ENCODE data around the gene GARIN5A.

Gene GARIN5A

GRCh38 chr19:50486823-50487515, 10.3 kb upstream of the GARIN5A start:
- Mint-ChIP-seq H3K4me1 (ENCODE audit: low read depth) (peaks cover 58% of the 10 kb centered on the region), H3K36me3 (ENCODE audit: low read depth) (peaks cover 44% of the 10 kb centered on the region), H3K4me3 (peak overlapping the region; percentile 8), H3K27me3 (peaks cover 3% of the 10 kb centered on the region), H3K9me3 (peaks cover 14% of the 10 kb centered on the region), H3K27ac (peak overlapping the region; percentile 83)
- intact Hi-C loops (cut with micrococcal nuclease) = no loop called here

GRCh38 chr19:50485284-50485955, 8.8 kb upstream of the GARIN5A start:
- Mint-ChIP-seq H3K9me3 (peaks cover 14% of the 10 kb centered on the region), H3K4me3 (no peak overlapping the region), H3K27me3 (no peaks in the 10 kb centered on the region), H3K36me3 (ENCODE audit: low read depth) (peaks cover 55% of the 10 kb centered on the region), H3K27ac (no peak overlapping the region), H3K4me1 (ENCODE audit: low read depth) (peaks cover 48% of the 10 kb centered on the region)
- intact Hi-C loops (cut with micrococcal nuclease) = no loop called here

GRCh38 chr19:50482916-50483315, 6.3 kb upstream of the GARIN5A start:
- H3K36me3 Mint-ChIP-seq (ENCODE audit: low read depth) = peaks cover 77% of the 10 kb centered on the region
- no peak overlapping the region for H3K4me3 Mint-ChIP-seq
- no peak overlapping the region for H3K27ac Mint-ChIP-seq
- intact Hi-C loops (cut with micrococcal nuclease) = no loop called here
- H3K4me1 Mint-ChIP-seq (ENCODE audit: low read depth) = peaks cover 26% of the 10 kb centered on the region
- no peaks in the 10 kb centered on the region for H3K27me3 Mint-ChIP-seq
- H3K9me3 Mint-ChIP-seq = peaks cover 7% of the 10 kb centered on the region

GRCh38 chr19:50482271-50482855, 5.7 kb upstream of the GARIN5A start:
- Mint-ChIP-seq H3K9me3 (peaks cover 2% of the 10 kb centered on the region), H3K36me3 (ENCODE audit: low read depth) (peaks cover 83% of the 10 kb centered on the region), H3K27me3 (no peaks in the 10 kb centered on the region), H3K4me3 (no peak overlapping the region), H3K4me1 (ENCODE audit: low read depth) (peaks cover 26% of the 10 kb centered on the region), H3K27ac (no peak overlapping the region)
- intact Hi-C loops (cut with micrococcal nuclease) = no loop called here

GRCh38 chr19:50481351-50482149, 4.9 kb upstream of the GARIN5A start:
- peaks cover 25% of the 10 kb centered on the region for H3K4me1 Mint-ChIP-seq (ENCODE audit: low read depth)
- H3K27me3 Mint-ChIP-seq = no peaks in the 10 kb centered on the region
- peak overlapping the region; percentile 11 for H3K27ac Mint-ChIP-seq
- H3K4me3 Mint-ChIP-seq = no peak overlapping the region
- H3K36me3 Mint-ChIP-seq (ENCODE audit: low read depth) = peaks cover 89% of the 10 kb centered on the region
- no peaks in the 10 kb centered on the region for H3K9me3 Mint-ChIP-seq
- intact Hi-C loops (cut with micrococcal nuclease) = no loop called here

- H3K4me1 Mint-ChIP-seq (ENCODE audit: low read depth) = peaks cover 26% of the 10 kb centered on the region
- H3K4me3 Mint-ChIP-seq = no peak overlapping the region
- H3K36me3 Mint-ChIP-seq (ENCODE audit: low read depth) = peaks cover 89% of the 10 kb centered on the region
- peak overlapping the region; percentile 11 for H3K27ac Mint-ChIP-seq
- H3K9me3 Mint-ChIP-seq = no peaks in the 10 kb centered on the region
- peaks cover under 1% of the 10 kb centered on the region for H3K27me3 Mint-ChIP-seq
- intact Hi-C loops (cut with micrococcal nuclease) = no loop called here
These were observed 3.8 kb upstream of the GARIN5A start for GRCh38 chr19:50480281-50481111.

- intact Hi-C loops (cut with micrococcal nuclease) = no loop called here
- no peak overlapping the region for H3K27ac Mint-ChIP-seq
- H3K4me1 Mint-ChIP-seq (ENCODE audit: low read depth) = peaks cover 20% of the 10 kb centered on the region
- peaks cover 4% of the 10 kb centered on the region for H3K27me3 Mint-ChIP-seq
- H3K4me3 Mint-ChIP-seq = no peak overlapping the region
- peaks cover 82% of the 10 kb centered on the region for H3K36me3 Mint-ChIP-seq (ENCODE audit: low read depth)
- H3K9me3 Mint-ChIP-seq = no peaks in the 10 kb centered on the region
These were observed 3.2 kb upstream of the GARIN5A start for GRCh38 chr19:50479761-50480251.

GRCh38 chr19:50478901-50479715, 2.5 kb upstream of the GARIN5A start:
- peaks cover 75% of the 10 kb centered on the region for H3K36me3 Mint-ChIP-seq (ENCODE audit: low read depth)
- no peak overlapping the region for H3K4me3 Mint-ChIP-seq
- peaks cover 4% of the 10 kb centered on the region for H3K27me3 Mint-ChIP-seq
- peaks cover 20% of the 10 kb centered on the region for H3K4me1 Mint-ChIP-seq (ENCODE audit: low read depth)
- intact Hi-C loops (cut with micrococcal nuclease) = no loop called here
- no peak overlapping the region for H3K27ac Mint-ChIP-seq
- H3K9me3 Mint-ChIP-seq = no peaks in the 10 kb centered on the region

- intact Hi-C loops (cut with micrococcal nuclease) = no loop called here
- Mint-ChIP-seq H3K27me3 (peaks cover 5% of the 10 kb centered on the region), H3K9me3 (no peaks in the 10 kb centered on the region), H3K4me3 (peak overlapping the region; percentile 93), H3K27ac (peak overlapping the region; percentile 88), H3K4me1 (ENCODE audit: low read depth) (peaks cover 20% of the 10 kb centered on the region), H3K36me3 (ENCODE audit: low read depth) (peaks cover 66% of the 10 kb centered on the region)
These were observed 1.3 kb upstream of the GARIN5A start for GRCh38 chr19:50477751-50478515.

GRCh38 chr19:50476907-50477238, 225 bp upstream of the GARIN5A start:
- Mint-ChIP-seq H3K27me3 (peaks cover 5% of the 10 kb centered on the region), H3K36me3 (ENCODE audit: low read depth) (peaks cover 56% of the 10 kb centered on the region), H3K4me3 (peak overlapping the region; percentile 93), H3K4me1 (ENCODE audit: low read depth) (peaks cover 20% of the 10 kb centered on the region), H3K9me3 (no peaks in the 10 kb centered on the region), H3K27ac (peak overlapping the region; percentile 88)
- intact Hi-C loops (cut with micrococcal nuclease) = loop anchor here (1.0 kb wide), 2 partner anchors 34 to 148 kb away; partner anchors contain the start of genes JOSD2 and KCNC3

GRCh38 chr19:50475736-50476223, 868 bp downstream of the GARIN5A start:
- peaks cover 5% of the 10 kb centered on the region for H3K27me3 Mint-ChIP-seq
- peak overlapping the region; percentile 88 for H3K27ac Mint-ChIP-seq
- peak overlapping the region; percentile 93 for H3K4me3 Mint-ChIP-seq
- H3K36me3 Mint-ChIP-seq (ENCODE audit: low read depth) = peaks cover 45% of the 10 kb centered on the region
- peaks cover 15% of the 10 kb centered on the region for H3K4me1 Mint-ChIP-seq (ENCODE audit: low read depth)
- no peaks in the 10 kb centered on the region for H3K9me3 Mint-ChIP-seq
- intact Hi-C loops (cut with micrococcal nuclease) = loop anchor here (1.0 kb wide), 2 partner anchors 36 to 146 kb away; partner anchors contain the start of genes JOSD2 and KCNC3

GRCh38 chr19:50475101-50475568, 1.5 kb downstream of the GARIN5A start:
- intact Hi-C loops (cut with micrococcal nuclease) = no loop called here
- H3K9me3 Mint-ChIP-seq = no peaks in the 10 kb centered on the region
- H3K27me3 Mint-ChIP-seq = peaks cover 5% of the 10 kb centered on the region
- peak overlapping the region; percentile 88 for H3K27ac Mint-ChIP-seq
- H3K36me3 Mint-ChIP-seq (ENCODE audit: low read depth) = peaks cover 38% of the 10 kb centered on the region
- H3K4me1 Mint-ChIP-seq (ENCODE audit: low read depth) = peaks cover 15% of the 10 kb centered on the region
- H3K4me3 Mint-ChIP-seq = no peak overlapping the region

Measured in dendritic cell treated with granulocyte-macrophage colony-stimulating factor and Interleukin-4, amounts not matched to agents 40 ng/mL and 50 ng/mL, for 4 days (primary cell).